Liver (tissue), 9 donors: ENCODE measurements around the gene RWDD3. TPM values are rescaled to one million over a fixed set of nuclear protein-coding genes. Genes with fewer than 3 reads are reported as not detected.
A peak's percentile ranks its signal among the peaks of the same experiment; 100 is the strongest.

Source experiments
- DNase-seq: peaks from one replicate; pipeline ENCODE4 v3.0.0-alpha.2; 2017; ENCODE audit warnings: low spot score
- H3K27ac ChIP-seq, 2 donors: one replicate each; pipeline ENCODE4 v1.7.0; 2013; ENCODE audit warnings: inconsistent platforms in 2 of 2, low read length in 2 of 2, control low read depth in 1 of 2, low read depth in 1 of 2, mild to moderate bottlenecking in 1 of 2
- H3K27me3 ChIP-seq, 4 donors: one replicate each; pipeline versions ENCODE4 v1.6.1 to v1.7.0; 2013; ENCODE audit warnings: low read length in 3 of 4, inconsistent platforms in 1 of 4, mild to moderate bottlenecking in 1 of 4, moderate library complexity in 1 of 4; ENCODE audit not compliant: control insufficient read depth in 4 of 4, insufficient read depth in 4 of 4
- H3K36me3 ChIP-seq, 4 donors: one replicate each; pipeline versions ENCODE4 v1.6.1 to v1.7.0; 2013; ENCODE audit warnings: low read length in 3 of 4, mild to moderate bottlenecking in 3 of 4, low read depth in 1 of 4, moderate library complexity in 1 of 4; ENCODE audit not compliant: control insufficient read depth in 4 of 4, insufficient read depth in 3 of 4
- H3K4me1 ChIP-seq, 4 donors: one replicate each; pipeline versions ENCODE4 v1.6.1 to v1.7.0; 2013; ENCODE audit warnings: low read length in 3 of 4, mild to moderate bottlenecking in 3 of 4, moderate library complexity in 1 of 4; ENCODE audit not compliant: control insufficient read depth in 4 of 4, insufficient read depth in 4 of 4
- H3K4me3 ChIP-seq, 3 donors: one replicate each; pipeline versions ENCODE4 v1.6.1 to v1.7.0; 2013; ENCODE audit warnings: low read length in 3 of 3, control low read depth in 1 of 3, low read depth in 1 of 3, mild to moderate bottlenecking in 1 of 3
- H3K9ac ChIP-seq, 2 donors: one replicate each; pipeline ENCODE4 v1.7.0; 2013; ENCODE audit warnings: low read length in 2 of 2, mild to moderate bottlenecking in 2 of 2, moderate library complexity in 2 of 2, control low read depth in 1 of 2, low read depth in 1 of 2
- H3K9me3 ChIP-seq, 4 donors: one replicate each; pipeline versions ENCODE4 v1.6.1 to v1.7.0; 2013; ENCODE audit warnings: low read length in 3 of 4; ENCODE audit not compliant: control insufficient read depth in 4 of 4
- FOXA2 ChIP-seq: IDR thresholded peaks from 2 replicates; pipeline ENCODE4 v1.6.1; 2016; ENCODE audit warnings: antibody characterized with exemption
- GABPA ChIP-seq, 2 donors: IDR thresholded peaks in 1 of 2; conservative IDR thresholded peaks in 1 of 2; 2 replicates each; pipeline ENCODE4 v1.6.1; 2016; ENCODE audit warnings: antibody characterized with exemption in 2 of 2, mild to moderate bottlenecking in 1 of 2, moderate library complexity in 1 of 2
- HNF4A ChIP-seq, 2 donors: conservative IDR thresholded peaks; 2 replicates each; pipeline ENCODE4 v1.6.1; 2016; ENCODE audit warnings: antibody characterized with exemption in 2 of 2, mild to moderate bottlenecking in 2 of 2
- HNF4G ChIP-seq: IDR thresholded peaks from 2 replicates; pipeline ENCODE4 v1.6.1; 2016; ENCODE audit warnings: antibody characterized with exemption
- JUND ChIP-seq, 2 donors: IDR thresholded peaks; 2 replicates each; pipeline ENCODE4 v1.6.1; 2016; ENCODE audit warnings: antibody characterized with exemption in 2 of 2
- NR2F2 ChIP-seq: IDR thresholded peaks from 2 replicates; pipeline ENCODE4 v1.6.1; 2016; ENCODE audit warnings: antibody characterized with exemption
- RAD21 ChIP-seq, 2 donors: IDR thresholded peaks; 2 replicates each; pipeline ENCODE4 v1.6.1; 2016; ENCODE audit warnings: antibody characterized with exemption in 2 of 2, mild to moderate bottlenecking in 2 of 2
- RXRA ChIP-seq, 2 donors: IDR thresholded peaks; 2 replicates each; pipeline ENCODE4 v1.6.1; 2017 to 2018; ENCODE audit warnings: antibody characterized with exemption in 2 of 2, mild to moderate bottlenecking in 1 of 2
- SP1 ChIP-seq: IDR thresholded peaks from 2 replicates; pipeline ENCODE4 v1.6.1; 2018; ENCODE audit warnings: antibody characterized with exemption, mild to moderate bottlenecking
- TAF1 ChIP-seq: conservative IDR thresholded peaks from 2 replicates; pipeline ENCODE4 v1.6.1; 2016; ENCODE audit warnings: antibody characterized with exemption, mild to moderate bottlenecking
- YY1 ChIP-seq: IDR thresholded peaks from 2 replicates; pipeline ENCODE4 v1.6.1; 2016; ENCODE audit warnings: antibody characterized with exemption, mild to moderate bottlenecking
- WGBS: extraction: QIAGEN DNeasy Blood & Tissue Kit; methylation state at CpG from one replicate; pipeline ENCODE4 v1.1.7; 2013; 5-methylcytosine and 5-hydroxymethylcytosine counted together
- polyA plus RNA-seq, 2 donors: library from polyadenylated mRNA; stranded (reverse) in 1 of 2; unstranded in 1 of 2; fragments of 200-250 nt in 1 of 2; fragments of >200 nt in 1 of 2; fragmentation: Nextera tagmentation in 1 of 2; extraction: Ambion mirVana in 1 of 2; gene quantifications; one replicate each; pipeline versions ENCODE4 v1.2.1 to v1.2.3, GENCODE V29; 2013 to 2015
- total RNA-seq, 2 donors: library from RNA; depleted of rRNA; stranded (reverse); fragments of >200 nt; gene quantifications; one replicate each; pipeline ENCODE4 v1.2.3, GENCODE V29; 2014
- TF ChIP-seq, protein P1 (sequence below): IDR thresholded peaks from 2 replicates; pipeline ENCODE4 v1.6.1; 2016; ENCODE audit warnings: antibody characterized with exemption
- TF ChIP-seq, protein P2 (sequence below): IDR thresholded peaks from 2 replicates; pipeline ENCODE4 v1.6.1; 2016; ENCODE audit warnings: antibody characterized with exemption
- TF ChIP-seq, protein P3 (sequence below): fragments of 150-350 bp; IDR thresholded peaks from 2 replicates; pipeline ENCODE4 v1.5.1; 2017; ENCODE audit warnings: improper control_type of control experiment, low read depth, low read length; ENCODE audit not compliant: missing input control
- TF ChIP-seq, protein P4 (sequence below): IDR thresholded peaks from 2 replicates; pipeline ENCODE4 v1.6.1; 2016; ENCODE audit warnings: antibody characterized with exemption, mild to moderate bottlenecking
- donor health status: healthy.
- donor health status: healthy.
- donor health status: healthy.
- donor health status: healthy.
- donor health status: healthy.

RWDD3 gene
- total and polyA plus RNA-seq, 4 donors = 5.8 to 11.1 (median 7.0) TPM

DNA sequence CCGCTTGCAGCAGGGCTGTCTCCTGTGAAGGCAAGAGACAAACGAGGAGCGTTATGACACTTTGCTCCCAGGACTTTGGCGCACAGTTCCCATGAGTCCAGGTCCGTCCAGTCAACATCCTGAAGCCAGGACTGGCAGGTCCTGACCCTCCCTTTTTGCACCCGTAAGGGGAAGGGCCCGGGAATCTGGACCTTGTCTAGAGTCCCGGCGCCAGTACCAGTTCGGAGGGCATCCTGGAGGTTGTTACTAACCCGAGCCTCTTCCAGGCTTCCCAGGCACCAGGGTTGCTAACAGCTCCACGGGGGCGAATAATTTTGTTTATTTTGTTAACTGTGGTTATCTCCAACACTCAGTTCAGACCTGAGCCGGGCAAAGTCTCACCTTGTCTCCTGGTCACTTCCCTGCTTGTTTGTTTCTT is 682 bp upstream of the RWDD3 start (continued):
- no peak for TF ChIP-seq GABPA (IDR thresholded peaks at IDR 0.05 in 1 of 2, conservative IDR thresholded peaks at IDR 0.05 in 1 of 2)
- TF ChIP-seq, protein P1, sequence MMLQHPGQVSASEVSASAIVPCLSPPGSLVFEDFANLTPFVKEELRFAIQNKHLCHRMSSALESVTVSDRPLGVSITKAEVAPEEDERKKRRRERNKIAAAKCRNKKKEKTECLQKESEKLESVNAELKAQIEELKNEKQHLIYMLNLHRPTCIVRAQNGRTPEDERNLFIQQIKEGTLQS = peak; percentile 16
- TF ChIP-seq NR2F2 = no peak

DNA sequence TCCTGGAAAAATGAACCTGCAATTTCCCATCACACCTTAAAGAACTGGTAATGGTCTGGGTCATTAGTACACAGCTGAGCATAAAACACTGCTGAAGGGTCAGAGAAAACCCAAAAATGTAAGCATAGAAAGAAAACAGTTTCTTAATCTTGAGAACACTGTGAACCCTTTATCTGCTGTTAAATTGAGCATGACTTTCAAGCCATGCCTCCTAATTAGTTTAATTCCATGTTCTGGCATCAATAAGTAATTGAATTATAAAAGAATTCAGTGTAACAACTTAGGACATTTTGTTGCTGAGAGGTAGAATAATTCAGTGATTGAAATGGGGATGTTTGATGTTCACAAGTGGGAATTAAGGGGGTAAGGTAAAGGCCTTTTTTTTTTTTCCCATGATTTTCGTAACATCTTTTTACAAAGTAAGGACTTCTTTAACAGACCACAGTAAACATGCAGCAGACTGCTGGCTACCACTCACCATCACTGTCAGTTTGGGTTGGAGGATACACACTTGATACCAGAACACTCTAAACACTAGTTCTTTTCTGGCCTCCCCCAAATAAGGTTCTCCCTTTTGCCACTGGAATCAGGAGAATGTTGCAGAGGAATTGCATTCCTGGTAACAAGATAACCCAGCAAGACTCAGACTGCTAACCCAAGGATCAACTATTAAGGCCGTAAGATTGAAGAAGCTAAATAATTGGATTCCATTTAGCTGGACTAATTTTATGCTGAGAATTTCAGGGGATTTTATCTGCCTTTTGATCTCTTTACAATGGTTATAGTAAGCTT is 3.0 kb downstream of the RWDD3 start:
- H3K27ac ChIP-seq = no peak overlapping the region
- no peaks in the 10 kb centered on the region for H3K27me3 ChIP-seq
- WGBS = 92% methylated on average over 2 of the region's 2 CpGs
- peaks cover 6 to 16% (median 11%) of the 10 kb centered on the region in 4 donors for H3K4me1 ChIP-seq
- no peak overlapping the region for H3K4me3 ChIP-seq
- peaks cover 0 to 13% (median 12%) of the 10 kb centered on the region in 4 donors for H3K36me3 ChIP-seq
- H3K9me3 ChIP-seq = peaks cover 2 to 7% (median 5%) of the 10 kb centered on the region in 4 donors
- no peak for TF ChIP-seq SP1
- H3K9ac ChIP-seq = no peak overlapping the region
- DNase-seq = no peak

DNA sequence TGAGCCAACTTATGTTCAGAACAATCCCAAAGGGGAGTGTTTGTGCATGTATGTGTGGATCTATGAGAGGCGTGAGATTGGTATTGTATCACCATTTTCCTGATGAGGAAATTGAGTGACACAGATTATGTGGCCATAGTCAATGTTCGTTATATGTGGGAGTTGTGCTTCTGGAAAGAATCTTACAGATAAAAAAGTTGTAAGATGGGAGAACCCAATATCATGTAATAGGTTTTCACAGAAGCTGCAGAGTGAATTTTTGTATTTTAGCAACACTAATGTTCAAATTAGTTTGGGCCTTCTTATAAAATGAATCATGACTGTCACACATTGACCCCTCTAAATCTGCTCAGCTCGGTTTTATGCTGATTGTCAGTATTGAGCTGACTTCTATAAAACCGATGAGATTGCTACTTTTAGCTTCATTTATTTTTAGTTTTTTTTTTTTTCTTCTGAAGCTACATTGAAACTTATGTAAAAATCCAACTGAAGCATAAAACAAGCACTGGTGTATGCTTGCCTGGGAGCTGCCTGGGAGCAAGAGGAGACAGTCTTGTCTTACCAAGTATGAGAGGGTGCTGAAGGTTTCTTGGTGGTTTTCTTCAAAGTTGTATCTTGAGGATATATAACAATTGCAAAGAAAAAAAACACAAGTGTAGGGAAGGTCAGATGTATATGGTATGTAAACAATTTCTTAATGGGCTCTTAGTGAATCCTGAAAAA is 4.1 kb downstream of the RWDD3 start:
- H3K9ac ChIP-seq = no peak overlapping the region

More for the DNA sequence above, 4.1 kb downstream of the RWDD3 start:
- H3K27me3 ChIP-seq = no peaks in the 10 kb centered on the region
- no peak for DNase-seq
- peaks cover 2 to 8% (median 6%) of the 10 kb centered on the region in 4 donors for H3K9me3 ChIP-seq
- no peak overlapping the region for H3K27ac ChIP-seq
- TF ChIP-seq, protein P2, sequence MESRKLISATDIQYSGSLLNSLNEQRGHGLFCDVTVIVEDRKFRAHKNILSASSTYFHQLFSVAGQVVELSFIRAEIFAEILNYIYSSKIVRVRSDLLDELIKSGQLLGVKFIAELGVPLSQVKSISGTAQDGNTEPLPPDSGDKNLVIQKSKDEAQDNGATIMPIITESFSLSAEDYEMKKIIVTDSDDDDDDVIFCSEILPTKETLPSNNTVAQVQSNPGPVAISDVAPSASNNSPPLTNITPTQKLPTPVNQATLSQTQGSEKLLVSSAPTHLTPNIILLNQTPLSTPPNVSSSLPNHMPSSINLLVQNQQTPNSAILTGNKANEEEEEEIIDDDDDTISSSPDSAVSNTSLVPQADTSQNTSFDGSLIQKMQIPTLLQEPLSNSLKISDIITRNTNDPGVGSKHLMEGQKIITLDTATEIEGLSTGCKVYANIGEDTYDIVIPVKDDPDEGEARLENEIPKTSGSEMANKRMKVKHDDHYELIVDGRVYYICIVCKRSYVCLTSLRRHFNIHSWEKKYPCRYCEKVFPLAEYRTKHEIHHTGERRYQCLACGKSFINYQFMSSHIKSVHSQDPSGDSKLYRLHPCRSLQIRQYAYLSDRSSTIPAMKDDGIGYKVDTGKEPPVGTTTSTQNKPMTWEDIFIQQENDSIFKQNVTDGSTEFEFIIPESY = no peak
- TF ChIP-seq JUND (IDR thresholded peaks at IDR 0.05) (no peak), YY1 (no peak), RAD21 (IDR thresholded peaks at IDR 0.05) (no peak), FOXA2 (no peak), SP1 (no peak), RXRA (IDR thresholded peaks at IDR 0.05) (no peak), TAF1 (no peak), HNF4G (no peak), NR2F2 (no peak), HNF4A (conservative IDR thresholded peaks at IDR 0.05) (no peak), GABPA (IDR thresholded peaks at IDR 0.05 in 1 of 2, conservative IDR thresholded peaks at IDR 0.05 in 1 of 2) (no peak)
- TF ChIP-seq, protein P3, sequence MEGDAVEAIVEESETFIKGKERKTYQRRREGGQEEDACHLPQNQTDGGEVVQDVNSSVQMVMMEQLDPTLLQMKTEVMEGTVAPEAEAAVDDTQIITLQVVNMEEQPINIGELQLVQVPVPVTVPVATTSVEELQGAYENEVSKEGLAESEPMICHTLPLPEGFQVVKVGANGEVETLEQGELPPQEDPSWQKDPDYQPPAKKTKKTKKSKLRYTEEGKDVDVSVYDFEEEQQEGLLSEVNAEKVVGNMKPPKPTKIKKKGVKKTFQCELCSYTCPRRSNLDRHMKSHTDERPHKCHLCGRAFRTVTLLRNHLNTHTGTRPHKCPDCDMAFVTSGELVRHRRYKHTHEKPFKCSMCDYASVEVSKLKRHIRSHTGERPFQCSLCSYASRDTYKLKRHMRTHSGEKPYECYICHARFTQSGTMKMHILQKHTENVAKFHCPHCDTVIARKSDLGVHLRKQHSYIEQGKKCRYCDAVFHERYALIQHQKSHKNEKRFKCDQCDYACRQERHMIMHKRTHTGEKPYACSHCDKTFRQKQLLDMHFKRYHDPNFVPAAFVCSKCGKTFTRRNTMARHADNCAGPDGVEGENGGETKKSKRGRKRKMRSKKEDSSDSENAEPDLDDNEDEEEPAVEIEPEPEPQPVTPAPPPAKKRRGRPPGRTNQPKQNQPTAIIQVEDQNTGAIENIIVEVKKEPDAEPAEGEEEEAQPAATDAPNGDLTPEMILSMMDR = no peak
- TF ChIP-seq, protein P4, sequence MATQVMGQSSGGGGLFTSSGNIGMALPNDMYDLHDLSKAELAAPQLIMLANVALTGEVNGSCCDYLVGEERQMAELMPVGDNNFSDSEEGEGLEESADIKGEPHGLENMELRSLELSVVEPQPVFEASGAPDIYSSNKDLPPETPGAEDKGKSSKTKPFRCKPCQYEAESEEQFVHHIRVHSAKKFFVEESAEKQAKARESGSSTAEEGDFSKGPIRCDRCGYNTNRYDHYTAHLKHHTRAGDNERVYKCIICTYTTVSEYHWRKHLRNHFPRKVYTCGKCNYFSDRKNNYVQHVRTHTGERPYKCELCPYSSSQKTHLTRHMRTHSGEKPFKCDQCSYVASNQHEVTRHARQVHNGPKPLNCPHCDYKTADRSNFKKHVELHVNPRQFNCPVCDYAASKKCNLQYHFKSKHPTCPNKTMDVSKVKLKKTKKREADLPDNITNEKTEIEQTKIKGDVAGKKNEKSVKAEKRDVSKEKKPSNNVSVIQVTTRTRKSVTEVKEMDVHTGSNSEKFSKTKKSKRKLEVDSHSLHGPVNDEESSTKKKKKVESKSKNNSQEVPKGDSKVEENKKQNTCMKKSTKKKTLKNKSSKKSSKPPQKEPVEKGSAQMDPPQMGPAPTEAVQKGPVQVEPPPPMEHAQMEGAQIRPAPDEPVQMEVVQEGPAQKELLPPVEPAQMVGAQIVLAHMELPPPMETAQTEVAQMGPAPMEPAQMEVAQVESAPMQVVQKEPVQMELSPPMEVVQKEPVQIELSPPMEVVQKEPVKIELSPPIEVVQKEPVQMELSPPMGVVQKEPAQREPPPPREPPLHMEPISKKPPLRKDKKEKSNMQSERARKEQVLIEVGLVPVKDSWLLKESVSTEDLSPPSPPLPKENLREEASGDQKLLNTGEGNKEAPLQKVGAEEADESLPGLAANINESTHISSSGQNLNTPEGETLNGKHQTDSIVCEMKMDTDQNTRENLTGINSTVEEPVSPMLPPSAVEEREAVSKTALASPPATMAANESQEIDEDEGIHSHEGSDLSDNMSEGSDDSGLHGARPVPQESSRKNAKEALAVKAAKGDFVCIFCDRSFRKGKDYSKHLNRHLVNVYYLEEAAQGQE = no peak
- TF ChIP-seq, protein P1 = no peak
- peaks cover 0 to 18% (median 15%) of the 10 kb centered on the region in 4 donors for H3K36me3 ChIP-seq
- no peak overlapping the region for H3K4me3 ChIP-seq
- WGBS = 63% methylated on average over 4 of the region's 4 CpGs
- peaks cover 0 to 9% (median 8%) of the 10 kb centered on the region in 4 donors for H3K4me1 ChIP-seq
